ENCODE data around the gene DPY19L1.

GRCh38 chr7:35038354-35038753 is 1.1 kb upstream of the DPY19L1 start:
- no peak for TF ChIP-seq CTCF (IDR thresholded peaks at IDR 0.05 in 2 of 3, conservative IDR thresholded peaks at IDR 0.05 in 1 of 3; ENCODE audit: borderline replicate concordance in 1 of 3, insufficient read depth in 1 of 3, low read depth in 2 of 3, low read length in 2 of 3)
- no peak for TF ChIP-seq POLR2AphosphoS5 (IDR thresholded peaks at IDR 0.05; ENCODE audit: low read depth, low read length)

All from HCT116 (cell line).